ENCODE data around the gene CUX1.
A peak's percentile ranks its signal among the peaks of the same experiment; 100 is the strongest.
"Not testable (repeated sequence)": the region's sequence is repeated elsewhere in the genome, so short reads cannot be mapped to it uniquely, and the experiment has no call there.

Gene CUX1

DNA sequence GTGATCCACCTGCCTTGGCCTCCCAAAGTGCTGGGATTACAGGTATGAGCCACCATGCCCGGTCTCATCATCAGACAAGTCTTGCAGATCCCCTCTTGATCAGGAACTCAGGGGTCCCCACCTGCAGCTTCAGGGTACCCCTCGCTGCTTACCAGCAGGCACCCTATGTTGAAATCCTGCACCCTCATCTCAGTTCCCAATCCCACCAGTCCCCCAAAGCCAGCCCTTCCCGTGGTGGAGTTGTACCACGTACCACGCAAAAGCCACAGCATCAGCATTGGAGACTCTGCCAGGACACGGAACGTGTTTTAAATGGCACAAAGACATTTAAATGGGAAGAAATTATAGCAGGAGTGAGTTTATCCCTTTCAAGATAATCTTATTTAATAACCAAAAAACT, 202.0 kb downstream of the CUX1 start:
- DNase-seq, result no peak

DNA sequence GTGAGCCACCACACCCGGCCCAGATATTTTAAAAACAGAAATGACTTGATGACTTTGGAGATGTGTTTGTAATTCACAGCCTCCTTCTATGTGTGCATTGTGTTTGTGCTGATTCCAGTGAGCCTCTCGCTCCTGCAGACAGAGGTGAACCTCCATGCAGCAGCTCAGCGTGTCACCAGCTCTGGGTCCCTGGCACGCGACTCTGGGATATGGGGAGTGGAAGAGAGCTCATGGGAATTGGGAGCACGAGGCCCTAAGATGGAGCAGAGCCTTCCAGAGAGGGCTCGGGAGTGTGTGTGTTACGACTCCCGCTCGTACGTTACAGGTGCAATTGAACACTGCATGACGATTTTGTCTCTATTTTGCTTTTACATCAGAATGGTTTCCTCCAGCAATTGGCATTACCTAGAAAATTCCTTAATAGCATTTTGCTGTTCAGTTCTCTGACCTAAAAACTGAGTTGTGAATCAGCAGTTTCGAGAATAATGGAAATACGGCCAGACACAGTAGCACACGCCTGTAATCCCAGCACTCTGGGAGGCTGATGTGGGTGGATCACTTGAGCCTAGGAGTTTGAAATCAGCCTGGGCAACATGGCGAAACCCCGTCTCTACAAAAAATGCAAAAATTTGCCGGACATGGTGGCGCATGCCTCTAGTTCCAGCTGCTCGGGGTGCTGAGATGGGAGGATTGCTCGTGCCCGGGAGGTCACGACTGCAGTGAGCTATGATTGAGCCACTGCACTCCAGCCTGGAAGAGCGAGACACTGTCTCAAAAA, 204.6 kb downstream of the CUX1 start:
- DNase-seq, result no peak

- no peak for DNase-seq
These were observed 206.8 kb downstream of the CUX1 start for GRCh38 chr7:102024005-102024768.

DNA sequence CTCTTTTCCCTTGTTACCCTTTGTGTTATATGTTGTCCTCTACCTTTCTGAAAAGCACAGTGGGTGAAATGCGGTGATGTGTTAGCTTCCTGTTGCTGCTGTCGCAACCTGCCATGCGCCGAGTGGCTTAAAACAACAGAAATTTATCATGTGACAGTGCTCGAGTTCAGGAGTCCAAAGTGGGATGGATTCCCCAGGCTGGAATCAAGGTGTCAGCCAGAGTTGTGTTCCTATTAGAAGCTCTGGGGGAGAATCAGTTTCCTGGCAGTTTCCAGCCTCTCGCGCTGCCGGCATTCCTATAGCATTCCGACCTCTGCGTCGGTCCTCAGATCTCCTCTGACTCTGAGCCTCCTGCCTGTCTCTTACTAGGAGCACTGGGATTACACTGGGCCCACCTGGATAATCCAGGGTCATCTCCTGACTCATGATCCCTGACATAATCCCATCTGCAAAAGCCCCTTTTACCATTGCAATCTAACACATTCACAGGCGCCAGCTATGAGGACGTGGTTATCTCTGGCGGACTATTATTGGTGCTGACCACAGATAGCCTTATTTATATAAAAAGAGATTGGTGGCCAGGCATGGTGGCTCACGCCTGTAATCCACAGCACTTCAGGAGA, 207.5 kb downstream of the CUX1 start:
- DNase-seq, result no peak

DNA sequence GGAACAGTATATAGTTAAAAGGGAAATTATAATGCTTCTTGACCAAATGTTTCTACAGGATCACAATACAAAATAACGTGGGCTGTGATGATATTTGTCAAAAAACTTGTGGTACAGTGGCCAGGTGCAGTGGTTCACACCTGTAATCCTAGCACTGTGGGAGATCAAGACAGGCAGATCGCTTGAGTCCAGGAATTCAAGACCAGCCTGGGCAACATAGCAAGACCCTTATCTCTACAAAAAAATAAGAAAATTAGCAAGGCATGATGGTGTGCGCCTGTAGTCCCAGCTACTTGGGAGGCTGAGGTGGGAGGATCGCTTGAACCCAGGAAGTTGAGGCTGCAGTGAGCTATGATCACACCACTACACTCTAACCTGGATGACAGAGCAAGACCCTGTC, 208.4 kb downstream of the CUX1 start:
- not testable (repeated sequence) for DNase-seq

DNA sequence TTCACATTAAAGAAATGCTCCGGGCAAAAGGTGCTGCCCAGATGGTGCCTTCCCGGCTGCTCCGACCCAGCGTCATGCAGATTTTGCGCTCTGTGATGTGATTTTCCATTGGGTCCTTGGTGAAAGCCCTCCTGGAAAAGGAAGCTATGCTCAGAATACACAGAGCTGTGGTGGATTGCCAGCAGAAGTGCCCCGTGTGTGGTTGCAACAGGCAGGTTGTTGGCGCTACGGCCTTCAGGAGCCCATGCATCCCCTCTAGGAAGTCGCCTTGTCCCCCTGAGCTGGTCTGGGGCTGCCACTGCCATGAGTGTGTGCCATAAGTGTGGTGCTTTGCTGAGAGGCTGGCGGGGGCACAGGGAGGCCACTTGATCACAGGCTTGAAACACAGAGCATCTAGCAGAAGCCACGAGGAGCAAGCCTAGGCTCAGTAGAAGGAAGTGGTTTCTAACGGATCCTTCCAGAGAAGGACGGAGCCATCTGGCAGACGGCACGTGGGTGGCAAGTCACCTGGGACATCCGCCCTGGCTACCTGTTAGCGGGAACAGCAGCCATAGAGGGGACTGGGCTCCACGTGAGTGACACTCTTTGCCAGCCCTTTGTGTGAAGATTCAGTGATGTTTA, 210.9 kb downstream of the CUX1 start:
- DNase-seq, result peak; percentile 16

- no peak for DNase-seq
These were observed 212.2 kb downstream of the CUX1 start for GRCh38 chr7:102029616-102030015.

DNA sequence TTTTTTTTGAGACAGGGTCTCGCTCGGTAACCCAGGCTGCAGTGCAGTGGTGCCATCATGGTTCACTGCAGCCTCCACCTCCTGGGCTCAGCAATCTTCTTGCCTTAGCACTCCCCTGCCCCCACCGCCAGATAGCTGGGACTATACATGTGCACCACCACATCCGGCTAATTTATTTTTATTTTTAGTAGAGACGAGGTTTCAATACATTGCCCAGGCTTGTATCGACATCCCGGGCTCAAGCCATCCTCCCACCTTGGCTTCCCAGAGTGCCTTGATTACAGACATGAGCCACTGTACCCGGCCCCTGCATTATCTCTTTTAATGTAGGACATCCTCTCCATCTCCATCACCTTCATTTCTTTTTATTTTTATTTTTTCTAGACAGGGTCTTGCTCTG, 213.3 kb downstream of the CUX1 start:
- no peak for DNase-seq

GRCh38 chr7:102036958-102037357, 219.5 kb downstream of the CUX1 start:
- no peak for DNase-seq

GRCh38 chr7:102039706-102040105, 222.3 kb downstream of the CUX1 start:
- DNase-seq, result no peak

- no peak for DNase-seq
These were observed 223.1 kb downstream of the CUX1 start for GRCh38 chr7:102040569-102040968.

DNA sequence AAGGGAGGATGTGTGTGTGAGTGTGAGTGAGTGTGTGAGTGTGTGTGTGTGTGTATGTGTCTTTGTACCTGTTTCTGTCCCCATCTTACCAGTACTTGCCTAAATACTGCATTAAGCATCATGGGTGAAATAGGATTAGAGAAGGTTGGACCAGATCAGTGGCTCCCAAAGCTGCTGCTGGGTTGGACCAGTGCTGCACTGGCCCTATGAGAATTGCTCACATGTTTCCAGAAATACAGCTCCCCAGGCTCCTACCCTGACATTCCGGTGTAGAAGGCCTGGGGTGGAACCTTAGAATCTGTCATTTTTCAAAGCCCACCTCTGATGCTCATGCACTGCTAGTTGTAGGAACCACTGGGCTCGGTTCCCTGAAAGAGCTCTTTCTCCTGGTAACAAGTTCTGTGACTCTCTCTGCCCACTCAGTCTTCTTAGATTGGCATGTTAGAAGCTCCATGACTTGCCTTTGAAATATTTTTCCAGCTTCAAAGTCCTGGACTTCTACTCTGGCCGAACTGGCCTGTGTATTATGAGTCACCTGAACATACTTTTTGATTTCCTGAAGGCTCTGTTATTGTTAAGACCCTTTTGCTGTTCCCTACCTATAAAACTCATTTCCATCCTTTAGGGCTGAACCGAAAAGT, 224.7 kb downstream of the CUX1 start:
- DNase-seq, result no peak

DNA sequence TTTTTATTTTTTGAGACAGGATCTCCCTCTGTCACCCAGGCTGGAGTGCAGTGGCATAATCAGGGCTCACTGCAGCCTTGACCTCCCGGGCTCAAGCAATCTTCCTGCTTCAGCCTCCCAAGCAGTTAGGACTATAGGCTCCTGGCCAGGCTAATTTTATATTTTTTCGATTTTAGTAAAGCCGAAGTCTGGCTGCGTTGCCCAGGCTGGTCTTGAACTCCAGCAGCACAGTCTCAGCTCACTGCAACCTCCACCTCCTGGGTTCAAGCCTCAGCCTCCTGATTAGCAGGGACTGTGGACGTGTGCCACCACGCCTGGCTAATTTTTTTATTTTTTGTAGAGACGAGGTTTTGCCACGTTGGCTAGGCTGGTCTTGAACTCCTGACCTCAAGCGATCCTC, 225.4 kb downstream of the CUX1 start:
- not testable (repeated sequence) for DNase-seq

- no peak for DNase-seq
These were observed 227.2 kb downstream of the CUX1 start for GRCh38 chr7:102044641-102044983.

DNA sequence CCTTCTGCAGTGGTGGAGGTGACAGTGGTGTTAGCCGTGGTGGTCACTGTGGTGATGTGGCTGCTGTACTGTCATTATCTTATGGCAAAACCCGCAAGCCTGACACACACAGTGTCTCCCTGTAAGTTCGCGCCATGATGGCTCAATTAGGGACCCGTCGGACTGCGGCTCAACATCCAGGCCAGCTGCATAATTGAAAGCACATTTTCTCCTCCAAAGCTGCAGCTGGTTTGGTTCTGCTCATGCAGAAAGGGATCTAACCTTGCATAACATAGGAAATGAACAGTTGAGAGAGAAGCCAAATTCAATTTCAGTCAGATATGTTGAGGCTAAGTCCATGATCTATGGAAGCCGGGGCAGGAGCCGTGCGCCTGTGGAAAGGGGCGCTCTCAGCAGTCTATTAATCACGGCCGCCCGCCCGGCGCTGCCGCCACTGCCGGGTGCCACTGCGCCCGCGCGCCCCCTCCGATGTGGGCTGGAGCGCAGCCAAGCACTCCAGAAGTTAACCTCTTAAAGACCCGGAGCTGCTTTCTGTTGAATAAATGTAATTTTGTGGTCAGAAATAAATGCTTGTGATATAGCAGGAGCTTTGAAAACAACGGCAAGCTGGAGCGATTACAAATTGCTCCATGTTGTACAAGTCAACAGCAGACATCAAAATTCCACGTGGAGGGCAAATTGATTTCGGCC, 227.7 kb downstream of the CUX1 start:
- no peak for DNase-seq

GRCh38 chr7:102045681-102046372, 228.4 kb downstream of the CUX1 start:
- DNase-seq, result no peak

- DNase-seq, result no peak
These were observed 229.1 kb downstream of the CUX1 start for GRCh38 chr7:102046373-102047117.

- DNase-seq, result no peak
These were observed 229.7 kb downstream of the CUX1 start for GRCh38 chr7:102047167-102047566.

- no peak for DNase-seq
These were observed 232.3 kb downstream of the CUX1 start for GRCh38 chr7:102049765-102050164.

GRCh38 chr7:102050864-102051460, 233.5 kb downstream of the CUX1 start:
- no peak for DNase-seq

DNA sequence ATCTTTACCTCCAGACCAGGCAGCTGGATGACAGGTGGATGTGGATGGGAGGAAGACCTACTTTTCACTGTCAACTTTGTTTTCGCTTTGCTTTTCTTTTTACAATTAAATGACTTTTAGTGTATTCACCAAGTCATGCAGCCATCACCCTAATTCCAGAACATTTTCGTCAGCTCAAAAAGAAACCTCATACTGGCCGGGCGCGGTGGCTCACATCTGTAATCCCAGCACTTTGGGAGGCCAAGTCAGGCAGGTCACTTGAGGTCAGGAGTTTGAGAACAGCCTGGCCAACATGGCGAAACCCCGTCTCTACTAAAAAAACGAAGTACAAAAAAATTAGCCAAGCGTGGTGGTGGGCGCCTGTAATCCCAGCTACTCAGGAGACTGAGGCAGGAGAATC, 234.3 kb downstream of the CUX1 start:
- DNase-seq, result not testable (repeated sequence)
